ENCODE measurements around the gene CASP3.
"Not testable (repeated sequence)": the region's sequence is repeated elsewhere in the genome, so short reads cannot be mapped to it uniquely, and the experiment has no call there.

The CASP3 gene

GRCh38 chr4:184664445-184665210 lies 15.4 kb upstream of the CASP3 start:
- no peak for DNase-seq (ENCODE audit: low read depth in 3 of 3)

DNA sequence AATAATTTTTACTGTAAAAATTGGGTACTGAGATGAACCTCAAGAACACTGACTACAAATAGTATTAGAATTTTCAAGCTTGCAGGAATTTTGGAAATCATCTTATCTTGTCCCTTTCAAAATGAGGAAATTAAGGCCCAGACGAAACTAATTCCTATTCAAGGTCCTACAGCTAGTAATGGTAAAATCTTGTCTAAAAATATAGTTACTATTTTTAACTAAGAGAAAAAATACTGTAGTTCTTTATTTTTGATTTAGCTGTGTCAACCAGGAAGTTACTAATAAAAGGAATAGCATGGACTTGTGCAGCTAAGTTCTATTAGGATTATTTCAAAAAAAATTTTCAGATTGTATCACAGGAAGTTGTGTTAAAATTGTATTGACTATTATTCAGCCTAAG lies 13.0 kb upstream of the CASP3 start:
- DNase-seq (ENCODE audit: low read depth in 3 of 3), result no peak

GRCh38 chr4:184660978-184661377 lies 11.7 kb upstream of the CASP3 start:
- no peak for DNase-seq (ENCODE audit: low read depth in 3 of 3)

- DNase-seq (ENCODE audit: low read depth in 3 of 3), result not testable (repeated sequence)
Observed at GRCh38 chr4:184657820-184658219, 8.6 kb upstream of the CASP3 start.

- DNase-seq (ENCODE audit: low read depth in 3 of 3), result no peak
Observed at GRCh38 chr4:184657144-184657543, 7.9 kb upstream of the CASP3 start.

DNA sequence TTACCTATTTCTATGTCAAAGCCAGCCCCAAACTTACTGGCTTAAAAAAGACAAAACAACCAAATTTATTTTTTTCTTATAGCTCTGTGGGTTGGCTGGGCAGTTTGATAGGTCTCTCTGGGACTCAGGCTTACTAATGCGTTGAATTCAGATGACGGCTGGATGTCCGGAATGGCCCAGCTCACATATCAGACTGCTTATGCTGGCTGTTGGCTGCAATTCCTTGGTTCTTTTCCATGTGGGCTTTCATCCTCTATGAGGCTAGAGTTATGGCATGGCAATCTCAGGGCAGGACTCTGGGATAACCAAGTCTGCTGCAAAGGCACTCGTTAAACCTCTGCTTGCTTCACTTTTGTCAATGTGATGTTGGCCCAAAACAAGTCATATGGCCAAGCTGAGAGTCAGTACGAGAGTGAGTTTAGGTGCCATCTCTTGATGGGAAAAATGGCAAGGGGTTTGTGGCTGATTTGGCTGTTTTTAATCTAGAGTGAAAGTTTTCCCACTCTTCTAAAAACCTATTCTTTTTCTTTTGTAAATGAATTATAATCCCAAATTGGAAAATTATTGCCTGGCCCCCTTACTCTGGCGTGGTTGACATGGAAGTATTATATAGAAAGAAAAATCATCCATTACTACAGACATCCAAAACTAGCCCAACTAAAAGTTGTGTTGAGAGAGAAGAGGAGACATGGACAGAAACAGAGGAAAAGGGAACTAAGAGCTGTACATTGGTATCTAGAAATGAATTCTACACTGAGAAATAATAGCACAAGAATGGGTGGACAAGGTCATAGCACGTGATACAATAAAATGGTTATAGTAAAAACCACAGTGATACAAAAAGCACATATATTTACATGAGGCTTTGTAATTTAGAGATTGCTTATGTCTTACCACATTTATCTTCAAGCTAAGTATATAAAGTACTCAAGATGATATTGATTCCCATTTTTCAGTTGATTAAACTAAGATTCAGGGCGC lies 6.9 kb upstream of the CASP3 start:
- no peak for DNase-seq (ENCODE audit: low read depth in 3 of 3)

DNA sequence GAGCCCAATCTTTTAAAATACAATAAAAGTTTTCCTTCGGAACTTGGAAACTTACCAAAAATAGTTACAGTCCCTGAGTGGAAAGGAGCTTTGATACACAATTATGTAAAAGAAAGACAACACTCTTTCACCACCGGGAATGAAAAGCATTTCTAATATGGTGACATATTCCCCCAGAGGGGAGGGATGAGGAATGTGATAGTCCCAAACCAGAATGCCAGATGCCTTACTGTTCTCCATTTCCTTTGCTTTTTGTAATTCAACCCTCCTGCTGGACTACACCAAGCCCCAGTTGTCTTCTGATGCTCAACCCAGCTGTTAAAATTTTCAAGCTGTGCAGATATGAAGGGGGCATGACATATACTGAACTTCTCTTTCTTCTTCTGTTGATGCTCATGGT lies 4.4 kb upstream of the CASP3 start:
- no peak for DNase-seq (ENCODE audit: low read depth in 3 of 3)

- not testable (repeated sequence) for DNase-seq (ENCODE audit: low read depth in 3 of 3)
Observed at GRCh38 chr4:184652681-184653080, 3.4 kb upstream of the CASP3 start.

DNA sequence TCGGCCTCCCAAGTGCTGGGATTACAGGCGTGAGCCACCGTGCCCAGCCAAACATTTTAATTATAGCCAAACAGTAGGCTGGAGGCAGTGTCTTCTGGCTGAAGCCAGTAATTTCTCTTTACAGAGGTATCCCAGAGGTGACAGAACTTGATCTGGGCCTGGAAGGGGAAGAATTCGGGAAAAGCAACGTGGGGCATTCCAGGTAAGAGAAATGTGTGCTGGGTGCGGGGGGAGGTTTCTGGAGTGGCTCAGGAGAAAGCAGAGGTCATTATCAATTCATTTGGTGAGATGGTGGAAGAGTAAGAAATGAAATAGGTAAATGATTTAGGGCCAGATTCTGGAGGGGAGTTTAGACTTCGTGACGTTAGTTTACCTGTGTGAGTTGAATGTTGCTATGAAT lies 2.7 kb upstream of the CASP3 start:
- DNase-seq (ENCODE audit: low read depth in 3 of 3), result no peak

DNA sequence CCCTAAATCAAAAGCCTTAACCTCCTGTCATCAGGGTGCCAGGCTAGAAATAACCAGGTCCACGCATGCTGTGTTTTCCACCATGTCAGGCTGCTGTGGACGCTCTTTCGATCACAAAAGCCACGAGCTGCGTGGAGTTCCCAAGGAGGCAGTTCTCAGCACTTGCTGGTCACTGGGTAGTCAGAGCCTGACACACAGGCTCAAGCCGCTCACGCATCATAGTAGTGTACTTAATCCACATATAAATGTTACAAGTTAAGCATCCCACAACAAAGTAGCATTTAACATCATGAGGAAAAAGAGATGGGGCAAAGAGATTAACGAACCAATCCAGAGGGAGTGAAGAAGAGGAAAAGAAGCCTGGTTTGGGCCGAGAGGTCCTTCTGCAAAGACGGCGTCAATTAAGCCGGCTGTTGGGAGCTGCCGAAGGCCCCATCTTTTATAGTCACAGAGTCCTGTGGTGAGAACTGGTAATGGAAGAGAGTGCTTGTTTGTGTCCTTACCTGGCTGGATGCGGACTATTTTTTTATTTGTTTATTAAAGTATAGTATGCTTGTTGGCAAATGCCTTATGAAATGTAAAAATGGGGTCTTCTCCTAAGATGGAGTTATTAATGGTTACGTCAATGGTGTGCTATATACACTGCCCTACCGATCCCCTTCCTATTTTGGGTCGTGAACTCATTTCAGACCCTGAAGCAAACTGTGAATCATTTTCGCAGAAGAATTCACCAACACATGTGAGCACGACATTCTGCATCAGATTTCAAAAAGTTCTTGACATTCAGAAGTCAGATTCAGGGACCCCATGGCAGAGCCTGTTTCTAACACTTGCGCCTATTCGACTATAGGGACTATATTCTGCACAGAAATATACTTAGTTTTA lies 966 bp upstream of the CASP3 start:
- no peak for DNase-seq (ENCODE audit: low read depth in 3 of 3)

DNA sequence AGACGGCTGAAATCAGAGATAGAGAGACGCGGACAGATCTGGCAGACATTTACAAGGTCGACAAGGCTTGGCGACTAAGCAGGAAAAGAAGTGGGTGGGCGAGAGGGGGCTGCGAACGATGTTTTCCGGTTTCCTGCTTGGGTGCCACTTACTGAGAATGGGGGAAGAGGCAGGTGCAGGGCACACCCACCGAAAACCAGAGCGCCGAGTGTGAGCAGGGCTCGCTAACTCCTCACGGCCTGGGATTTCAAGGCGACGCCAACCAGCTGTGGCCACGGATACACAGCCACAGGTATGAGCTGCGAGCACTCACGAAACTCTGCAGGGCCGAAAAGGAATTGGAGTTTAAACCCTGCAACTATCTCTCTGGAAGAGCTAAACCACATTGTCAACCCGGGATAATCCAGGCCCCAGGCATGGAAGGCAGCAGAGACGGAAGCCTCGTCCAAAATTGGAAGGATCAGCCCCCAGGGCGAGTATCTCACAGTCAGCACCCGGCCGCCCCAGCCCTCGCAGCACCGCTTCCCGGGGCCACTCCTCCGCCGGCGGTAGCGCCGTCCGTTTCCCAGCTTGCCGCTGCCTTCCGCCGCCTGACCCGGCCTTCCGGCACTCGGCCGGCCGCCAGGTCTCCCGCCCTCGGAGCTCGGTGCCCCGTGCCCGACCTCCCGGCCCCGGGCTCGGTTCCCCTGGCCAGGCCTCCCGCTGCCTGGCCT lies 778 bp downstream of the CASP3 start:
- DNase-seq (ENCODE audit: low read depth in 3 of 3), result no peak

DNA sequence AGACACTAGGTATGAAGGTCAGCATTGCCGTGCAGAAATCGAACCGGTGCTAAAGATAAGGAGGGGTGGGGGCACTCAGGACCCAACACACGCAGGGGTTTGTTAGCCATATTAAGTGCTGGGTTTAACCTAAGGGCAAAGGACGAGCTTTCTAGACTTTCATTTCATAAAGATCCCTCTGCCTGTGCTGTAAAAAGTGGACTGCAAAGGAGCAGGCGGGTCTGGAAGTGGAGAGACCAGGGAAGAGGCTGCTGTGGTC lies 1.3 kb downstream of the CASP3 start:
- no peak for DNase-seq (ENCODE audit: low read depth in 3 of 3)

DNA sequence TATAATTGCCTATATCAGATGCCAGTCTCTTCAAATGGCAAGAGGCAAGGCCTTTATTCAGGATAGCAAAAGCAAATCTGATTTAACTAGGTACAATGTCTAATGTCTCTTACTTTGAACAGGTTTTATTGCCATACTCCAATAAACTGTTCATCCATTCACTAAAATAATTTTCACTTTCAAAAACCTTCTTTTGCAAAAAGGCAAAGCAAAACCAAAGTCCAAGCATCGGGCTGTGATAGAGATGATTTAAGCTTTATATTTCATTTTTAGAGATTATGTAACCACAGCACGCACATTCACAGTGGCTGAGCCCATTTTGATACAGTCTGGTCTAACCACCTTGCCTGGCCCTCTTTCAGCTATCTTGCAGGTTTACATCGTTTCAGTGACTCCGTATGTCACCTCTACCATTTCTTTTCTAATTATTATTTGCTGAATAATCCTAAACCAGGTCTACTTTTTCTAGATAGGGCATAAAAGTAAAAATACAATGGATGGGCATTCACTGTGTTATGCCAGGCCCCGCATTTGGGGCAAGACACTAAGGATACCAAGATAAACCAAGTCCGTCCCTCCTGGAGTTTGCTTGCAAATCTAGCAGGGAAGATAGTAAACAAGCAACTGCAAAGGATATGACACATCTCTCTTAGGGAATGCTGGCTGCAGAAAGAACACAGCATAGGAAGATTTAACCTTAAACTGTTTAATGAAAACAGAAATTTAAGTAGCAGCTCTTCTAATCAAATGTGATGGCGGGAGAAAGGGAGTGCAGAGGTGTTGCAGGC lies 1.8 kb downstream of the CASP3 start:
- no peak for DNase-seq (ENCODE audit: low read depth in 3 of 3)

DNA sequence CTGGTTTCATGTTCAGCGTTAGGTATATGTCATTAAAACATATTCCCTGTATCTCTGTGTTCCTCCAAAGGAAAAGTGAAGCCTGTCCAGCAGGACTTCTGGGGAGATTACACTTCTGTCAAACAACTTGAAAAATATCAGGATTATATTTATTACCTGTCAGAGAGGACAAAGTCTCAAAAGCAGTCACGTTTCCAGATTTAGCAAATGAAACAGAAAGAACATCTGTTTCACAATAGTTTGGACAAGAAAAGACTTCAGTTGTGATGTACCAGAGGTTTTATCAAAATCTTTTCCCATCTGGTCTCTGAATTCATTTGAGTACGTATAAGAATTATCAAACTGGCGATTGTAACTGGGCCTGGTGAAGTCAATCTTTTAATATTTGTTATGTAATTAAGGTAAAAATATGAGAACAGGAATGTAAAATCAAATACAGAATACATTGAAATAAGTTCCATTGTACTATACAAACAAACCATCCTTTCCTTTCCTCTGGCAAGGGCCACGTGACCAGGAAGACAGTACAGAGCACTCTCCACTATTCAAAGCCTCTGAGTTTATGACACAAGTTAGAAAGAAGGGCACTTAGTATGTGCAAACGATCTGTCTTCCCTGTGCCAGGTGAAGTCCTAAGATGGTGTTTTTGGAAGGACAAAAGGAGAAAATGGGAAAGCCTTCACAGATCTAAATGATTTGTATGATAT lies 3.2 kb downstream of the CASP3 start:
- no peak for DNase-seq (ENCODE audit: low read depth in 3 of 3)

- no peak for DNase-seq (ENCODE audit: low read depth in 3 of 3)
Observed at GRCh38 chr4:184644553-184645307, 4.5 kb downstream of the CASP3 start.

GRCh38 chr4:184643731-184644130 lies 5.5 kb downstream of the CASP3 start:
- no peak for DNase-seq (ENCODE audit: low read depth in 3 of 3)

GRCh38 chr4:184641451-184641850 lies 7.8 kb downstream of the CASP3 start:
- DNase-seq (ENCODE audit: low read depth in 3 of 3), result no peak

DNA sequence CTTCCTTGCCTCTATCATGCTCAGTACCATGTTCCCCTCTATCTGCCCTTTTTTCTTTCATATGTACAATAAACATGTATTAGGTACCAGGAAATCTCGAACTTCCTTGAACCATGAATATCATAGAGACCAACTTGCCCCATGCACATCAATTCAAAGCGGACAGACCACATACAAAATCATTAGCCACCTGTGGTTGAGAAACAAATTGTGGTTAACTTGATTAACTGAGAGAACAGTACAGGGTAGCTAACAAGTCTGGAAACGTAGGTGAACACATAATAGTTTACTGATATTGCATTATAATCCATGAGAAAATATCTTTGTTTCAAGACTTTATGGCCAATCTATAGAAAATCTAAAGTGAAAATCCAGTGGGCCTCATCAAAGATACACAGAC lies 8.2 kb downstream of the CASP3 start:
- no peak for DNase-seq (ENCODE audit: low read depth in 3 of 3)

DNA sequence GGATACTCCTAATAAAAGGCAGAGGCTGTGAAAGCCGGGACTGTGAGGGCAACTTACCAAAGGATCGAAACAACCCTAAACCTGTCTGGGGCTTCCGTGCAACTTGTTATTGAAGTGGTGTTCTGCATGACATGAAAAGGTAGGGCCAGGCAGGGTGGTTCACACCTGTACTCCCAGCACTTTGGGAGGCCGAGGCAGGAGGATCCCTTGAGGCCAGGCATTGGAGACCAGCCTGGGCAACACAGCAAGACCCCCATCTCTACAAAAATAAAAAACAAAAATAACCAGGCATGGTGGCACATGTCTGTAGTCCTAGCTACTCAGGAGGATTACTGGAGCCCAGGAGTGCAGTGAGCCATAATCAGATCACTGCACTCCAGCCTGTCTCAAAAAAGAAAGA lies 12.3 kb downstream of the CASP3 start:
- DNase-seq (ENCODE audit: low read depth in 3 of 3), result no peak

All from stimulated activated CD4-positive, alpha-beta T cell treated with anti-CD3 and anti-CD28 coated beads, TNF-alpha, amount 100 ng/mL, for 48 hours (primary cell).